Measurements from ENCODE around the gene ARAF.
"Not testable (repeated sequence)": the region's sequence is repeated elsewhere in the genome, so short reads cannot be mapped to it uniquely, and the experiment has no call there.

Gene ARAF

DNA sequence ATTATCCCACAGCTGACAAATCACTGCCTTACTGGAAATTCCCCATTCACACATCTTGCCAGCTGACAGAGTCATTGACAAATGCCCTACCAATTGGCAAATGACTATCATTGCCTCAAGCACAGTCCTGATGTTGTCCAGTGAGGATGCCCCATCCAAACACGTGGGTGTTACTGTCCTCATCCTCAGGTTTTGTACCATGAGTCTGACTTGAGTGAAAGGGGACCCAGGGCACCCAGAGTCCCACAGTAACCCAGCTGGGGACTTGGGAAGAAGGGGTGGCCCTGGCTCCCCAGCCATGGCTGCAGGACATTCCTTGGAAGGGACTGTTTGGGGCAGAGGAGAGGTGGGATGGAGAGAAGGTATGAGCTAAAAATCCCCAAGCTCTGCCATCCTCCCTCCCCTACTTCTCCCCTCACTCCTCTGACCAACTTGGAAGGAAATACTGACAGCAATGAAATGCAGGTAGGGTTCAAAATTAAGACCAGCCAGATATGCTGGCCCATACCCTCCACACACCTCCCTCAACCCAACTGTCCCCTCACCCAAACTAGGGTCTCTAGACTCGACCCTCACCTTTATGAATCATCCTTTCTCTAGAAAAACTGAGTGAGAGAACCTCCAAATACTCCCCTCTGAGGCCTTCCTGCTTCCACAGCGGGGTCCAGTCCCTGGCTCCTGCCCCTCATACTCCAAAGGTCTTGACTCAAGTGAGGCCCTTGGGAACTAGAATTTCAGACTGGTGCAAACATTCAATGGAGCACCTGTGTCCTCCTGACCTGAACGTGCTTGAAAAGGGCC is 26.3 kb downstream of the ARAF start:
- no peak for DNase-seq

DNA sequence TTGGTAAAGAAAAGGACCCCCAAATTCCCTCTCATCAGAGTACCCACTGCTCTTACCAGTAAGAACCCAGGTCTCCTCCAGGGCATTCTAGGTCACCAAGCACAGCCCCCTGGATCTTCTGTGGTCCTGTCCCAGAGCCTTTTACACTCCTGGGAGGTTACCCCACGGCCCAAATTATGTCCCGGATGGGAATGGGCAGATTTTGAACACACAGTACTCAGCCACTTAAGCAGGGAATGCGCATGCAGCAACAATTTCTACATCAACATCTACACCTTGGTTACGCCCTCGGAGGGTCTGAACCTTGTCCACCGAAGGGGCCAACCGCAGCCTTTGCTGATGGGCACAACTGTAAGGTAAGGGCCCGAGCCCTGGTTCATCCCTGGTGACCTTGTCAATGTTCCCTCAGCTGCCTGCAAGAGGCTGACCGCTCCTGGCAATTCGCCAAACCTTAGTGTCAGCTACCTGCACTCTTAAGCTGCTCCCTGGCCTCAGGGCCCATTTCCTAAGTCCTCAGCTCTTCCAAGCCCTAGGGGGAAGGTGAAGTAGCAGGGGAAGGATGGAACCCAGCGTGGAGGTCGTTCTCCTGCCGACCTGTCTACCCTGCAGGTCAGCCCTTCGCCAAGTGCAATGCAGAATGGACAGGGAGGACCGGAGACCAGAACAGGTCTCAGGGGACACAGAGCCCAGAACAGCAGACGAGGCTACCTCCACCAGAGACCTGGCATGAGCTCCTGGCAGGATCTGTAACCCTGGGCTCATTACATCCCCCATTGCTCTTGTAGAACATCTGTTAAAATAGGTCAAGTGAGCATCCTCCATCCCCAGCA is 27.1 kb downstream of the ARAF start:
- no peak for DNase-seq

DNA sequence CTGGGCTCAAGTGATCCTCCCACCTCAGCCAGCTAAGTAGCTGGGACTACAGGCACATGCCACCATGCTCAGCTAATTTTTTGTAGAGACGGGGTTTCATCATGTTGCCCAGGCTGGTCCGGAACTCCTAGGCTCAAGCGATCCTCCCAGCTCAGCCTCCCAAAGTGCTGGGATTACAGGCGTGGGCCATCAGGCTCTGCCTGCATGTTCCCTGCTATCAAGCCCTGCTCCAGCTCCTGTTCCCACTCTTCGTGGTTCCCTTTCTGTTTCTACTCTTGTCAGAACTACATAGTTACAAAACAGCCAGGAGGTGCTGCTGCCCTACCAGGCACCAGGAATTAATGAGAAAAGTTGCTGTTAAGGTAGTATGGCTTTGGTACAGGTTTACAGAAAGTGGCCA is 30.0 kb downstream of the ARAF start:
- no peak for DNase-seq

DNA sequence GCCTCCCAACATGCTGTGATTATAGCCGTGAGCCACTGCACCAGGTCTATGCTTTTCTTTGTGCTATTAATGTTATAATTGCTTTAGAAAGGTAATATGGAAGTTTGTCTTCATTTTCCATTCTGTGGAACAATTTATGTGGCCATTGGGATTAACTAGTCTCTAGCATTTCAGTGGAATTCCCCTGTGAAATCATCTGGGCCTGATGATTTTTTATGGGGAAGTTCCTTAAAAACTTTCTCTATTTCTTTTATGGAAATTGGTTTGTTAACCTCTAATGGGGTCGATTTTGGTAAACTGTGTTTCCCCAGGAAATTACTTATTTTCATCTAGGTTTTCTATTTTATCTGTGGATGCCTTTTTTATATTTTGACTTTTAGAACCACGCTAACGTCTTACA is 32.5 kb downstream of the ARAF start:
- no peak for DNase-seq

GRCh38 chrX:47595716-47596251 is 34.8 kb downstream of the ARAF start:
- DNase-seq, result no peak

- DNase-seq, result no peak
These were observed 35.3 kb downstream of the ARAF start for GRCh38 chrX:47596256-47596655.

- DNase-seq, result no peak
These were observed 36.2 kb downstream of the ARAF start for GRCh38 chrX:47597222-47597621.

DNA sequence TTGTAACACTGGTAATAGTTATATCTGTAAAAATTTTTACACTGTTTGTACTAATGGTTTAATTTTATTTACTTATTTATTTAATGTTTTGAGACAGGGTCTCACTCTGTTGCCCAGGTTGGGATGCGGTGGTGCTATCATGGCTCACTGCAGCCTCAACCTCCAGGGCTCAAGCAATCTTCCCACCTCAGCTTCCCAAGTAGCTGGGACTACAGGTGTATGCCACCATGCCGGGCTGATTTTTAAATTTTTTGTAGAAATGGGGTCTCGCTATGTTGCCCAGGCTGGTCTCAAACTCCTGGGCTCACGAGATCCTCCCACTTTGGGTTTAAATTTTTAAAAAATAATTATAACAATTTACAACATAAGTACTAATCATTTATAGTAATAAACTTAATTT is 42.1 kb downstream of the ARAF start:
- not testable (repeated sequence) for DNase-seq

DNA sequence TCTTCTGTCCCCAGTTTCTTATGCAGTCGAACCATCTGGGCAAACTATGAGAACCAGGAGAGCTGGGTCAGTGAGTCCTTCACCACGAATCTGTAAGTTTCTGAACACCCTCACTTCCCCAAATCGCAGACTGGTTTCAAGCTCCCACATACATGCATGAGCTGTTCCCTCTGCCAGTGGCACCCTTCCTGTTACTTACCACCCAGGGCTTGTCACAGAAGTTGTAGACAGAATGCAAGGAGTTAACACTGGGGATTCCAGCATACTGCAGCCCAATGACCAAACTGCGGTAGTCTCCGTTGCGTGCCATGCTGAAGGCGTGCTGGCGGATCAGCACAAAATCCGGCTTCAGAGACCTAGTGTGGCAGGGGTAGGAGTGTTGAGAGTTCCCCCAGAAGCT is 44.0 kb downstream of the ARAF start:
- no peak for DNase-seq

GRCh38 chrX:47607091-47607490 is 46.1 kb downstream of the ARAF start:
- DNase-seq, result no peak

DNA sequence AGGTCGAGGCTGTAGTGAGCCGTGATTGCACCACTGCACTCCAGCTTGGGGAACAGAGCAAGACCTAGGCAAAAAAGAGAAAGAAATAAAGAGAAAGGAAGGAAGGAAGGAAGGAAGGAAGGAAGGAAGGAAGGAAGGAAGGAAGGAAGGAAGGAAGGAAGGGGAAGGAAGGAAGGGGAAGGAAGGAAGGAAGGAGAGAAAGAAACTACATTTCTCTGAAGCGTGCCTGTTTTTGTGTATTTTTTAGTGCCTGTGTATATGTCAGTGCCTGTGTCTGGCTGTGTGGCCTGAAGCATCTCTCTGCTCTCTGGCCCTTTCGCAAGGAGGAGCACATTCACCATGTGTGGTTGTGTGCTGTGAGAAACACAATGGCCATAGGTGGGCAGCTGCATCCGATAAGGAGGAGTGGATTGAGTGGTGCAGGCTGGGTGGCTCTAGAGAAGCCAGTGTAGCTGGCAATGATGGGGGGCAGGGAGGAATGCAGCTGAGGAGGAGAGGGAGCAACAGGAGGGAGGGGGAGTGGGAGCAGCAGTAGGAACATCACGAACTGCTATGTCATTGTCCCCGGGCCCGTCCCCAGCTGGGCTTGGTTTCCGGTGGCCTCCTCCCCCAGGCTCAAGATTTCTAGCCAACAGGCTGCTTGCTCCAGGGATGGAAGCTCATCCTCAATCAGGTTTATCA is 47.3 kb downstream of the ARAF start:
- no peak for DNase-seq

- DNase-seq, result no peak
These were observed 49.5 kb downstream of the ARAF start for GRCh38 chrX:47610511-47610910.

- DNase-seq, result no peak
These were observed 50.5 kb downstream of the ARAF start for GRCh38 chrX:47611489-47611888.

DNA sequence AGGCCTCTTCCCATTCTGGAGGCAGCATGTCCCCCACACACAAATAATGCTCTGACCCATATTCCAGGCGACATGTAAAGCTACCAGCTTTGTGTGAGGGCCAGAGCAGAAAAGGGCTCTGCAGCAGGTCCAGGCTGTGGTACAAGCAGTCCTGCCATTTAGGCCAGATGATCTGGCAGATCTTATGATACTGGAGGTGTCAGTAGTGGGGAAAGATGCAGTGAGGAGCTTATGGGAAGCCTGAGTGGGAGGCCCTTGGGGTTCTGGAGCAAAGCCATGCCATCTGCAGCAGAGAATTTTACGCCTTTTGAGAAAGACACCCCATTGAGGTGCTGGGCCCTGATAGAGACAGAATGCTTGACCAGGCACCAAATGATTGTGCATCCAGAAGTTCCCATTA is 50.9 kb downstream of the ARAF start:
- no peak for DNase-seq

- DNase-seq, result no peak
These were observed 51.4 kb downstream of the ARAF start for GRCh38 chrX:47612418-47612817.

DNA sequence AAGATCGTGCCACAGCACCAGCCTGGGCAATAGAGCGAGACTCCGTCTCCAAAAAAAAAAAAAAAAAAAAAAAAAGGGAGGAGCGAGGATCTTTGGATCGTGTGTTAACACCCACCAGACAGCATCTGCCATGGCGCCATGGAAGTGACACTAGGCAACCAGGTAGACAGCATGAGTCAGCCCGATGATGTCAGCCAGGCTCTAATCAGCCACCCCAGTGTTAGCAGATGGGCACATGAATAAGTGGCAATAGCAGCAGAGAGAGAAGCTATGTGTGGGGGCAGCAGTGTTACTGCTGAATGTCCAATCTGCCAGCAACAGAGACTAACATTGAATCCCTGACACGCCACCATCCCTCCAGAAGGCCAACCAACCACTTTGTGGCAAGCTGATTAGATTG is 52.1 kb downstream of the ARAF start:
- peak; percentile 71 for DNase-seq

DNA sequence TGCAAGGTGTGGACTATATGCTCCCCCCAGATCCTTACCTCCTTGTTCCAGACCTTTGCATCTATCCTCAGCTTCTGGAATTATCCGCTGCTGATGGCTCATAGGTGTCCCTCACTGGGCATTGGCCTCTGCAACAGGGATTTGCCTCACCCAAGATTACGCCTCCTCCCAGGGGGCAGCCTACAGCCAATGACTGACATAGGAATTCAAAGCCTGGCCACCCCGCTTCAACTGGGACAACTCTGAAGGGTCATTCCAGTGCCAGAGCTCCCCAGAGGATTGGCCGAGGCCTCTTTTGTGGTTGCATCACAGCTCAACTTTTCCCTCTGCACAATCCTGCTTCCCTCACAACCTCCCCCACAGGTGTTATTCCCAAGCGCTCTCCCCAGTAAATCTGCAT is 53.6 kb downstream of the ARAF start:
- no peak for DNase-seq

DNA sequence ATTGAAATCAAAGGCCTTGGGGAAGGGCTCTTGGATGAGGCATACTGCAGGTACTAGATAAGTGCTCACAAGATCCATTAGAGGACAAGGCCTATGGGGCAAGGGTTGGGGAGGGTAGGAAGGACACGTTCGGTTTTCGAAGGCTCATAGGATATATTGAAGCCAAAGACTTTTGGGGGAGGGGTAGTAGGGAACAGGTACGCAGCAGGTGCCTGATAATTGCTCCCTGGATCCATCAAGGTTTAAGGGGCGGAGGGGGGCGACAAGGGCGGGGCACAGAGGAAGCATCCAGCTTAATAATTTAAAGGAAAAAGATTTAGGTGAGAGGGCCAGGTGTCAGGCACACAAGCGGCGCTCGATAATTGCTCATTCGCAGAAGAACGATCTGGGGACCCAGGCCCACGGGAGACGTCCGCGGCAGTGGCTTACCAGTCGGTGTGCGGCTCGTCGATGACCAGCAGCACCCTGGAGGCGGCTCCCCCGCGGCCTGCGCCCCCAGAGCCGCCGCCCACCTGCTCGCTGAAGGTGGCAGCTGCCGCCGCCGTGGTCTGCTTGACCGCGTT is 58.0 kb downstream of the ARAF start:
- DNase-seq, result no peak

- DNase-seq, result peak; percentile 57
These were observed 58.7 kb downstream of the ARAF start, which contains the start of gene SYN1 for GRCh38 chrX:47619486-47620302. Gene SYN1 (minus strand): TSS chrX:47619857. CDS start chrX:47619728, 129 bp downstream.

DNA sequence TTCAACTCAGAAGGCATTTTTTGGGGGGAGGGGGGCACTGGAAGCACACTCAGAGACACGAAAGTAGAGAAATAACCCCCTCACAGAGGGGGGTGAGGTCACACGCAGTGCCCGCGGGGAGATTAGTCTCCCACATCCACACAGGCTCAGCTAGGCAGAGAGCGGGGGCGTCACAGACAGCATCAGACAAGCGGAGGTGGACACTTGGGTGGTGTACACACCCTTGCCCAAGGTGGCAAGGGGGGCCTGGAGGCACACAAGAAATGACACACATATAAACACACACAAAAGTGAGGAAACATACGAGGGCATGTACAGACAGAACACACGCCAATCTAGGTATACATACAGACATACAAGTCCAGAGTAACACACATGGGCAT is 59.3 kb downstream of the ARAF start:
- no peak for DNase-seq

Measured in DMS 273 treated with DMSO at 0.1 percent for 48 hours (cell line).